ENCODE results near the gene MUSTN1.

The MUSTN1 gene

GRCh38 chr3:52786330-52787215 is 48.2 kb downstream of the MUSTN1 start:
- DNase-seq (ENCODE audit: low read depth, low spot score), result no peak

DNA sequence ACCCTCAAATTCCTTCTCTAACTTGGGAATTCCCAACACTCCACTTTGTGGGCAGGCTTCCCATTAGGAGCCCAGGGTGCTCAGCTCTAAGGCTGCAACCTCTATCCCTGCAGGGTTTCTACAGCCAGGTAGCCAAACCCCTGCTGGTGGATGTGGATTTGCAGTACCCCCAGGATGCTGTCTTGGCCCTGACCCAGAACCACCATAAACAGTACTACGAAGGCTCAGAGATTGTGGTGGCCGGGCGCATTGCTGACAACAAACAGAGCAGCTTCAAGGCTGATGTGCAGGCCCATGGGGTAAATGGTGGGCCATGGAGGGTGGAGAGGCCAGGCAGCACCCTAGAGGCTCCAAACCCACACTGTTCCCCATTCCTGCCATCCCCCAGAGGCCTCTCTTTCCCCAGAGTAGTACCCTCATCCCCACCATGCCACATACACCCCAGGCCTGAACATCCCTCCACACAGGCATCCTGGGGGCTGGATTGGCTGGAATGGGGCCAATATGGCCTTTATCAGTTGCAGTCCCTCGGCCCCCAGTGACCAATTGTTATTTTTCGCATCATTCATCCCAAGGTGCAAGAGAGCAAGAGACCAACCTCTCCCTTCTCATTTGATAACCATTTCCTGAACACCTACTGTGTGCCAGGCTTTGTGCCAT is 49.8 kb downstream of the MUSTN1 start:
- no peak for DNase-seq (ENCODE audit: low read depth, low spot score)

DNA sequence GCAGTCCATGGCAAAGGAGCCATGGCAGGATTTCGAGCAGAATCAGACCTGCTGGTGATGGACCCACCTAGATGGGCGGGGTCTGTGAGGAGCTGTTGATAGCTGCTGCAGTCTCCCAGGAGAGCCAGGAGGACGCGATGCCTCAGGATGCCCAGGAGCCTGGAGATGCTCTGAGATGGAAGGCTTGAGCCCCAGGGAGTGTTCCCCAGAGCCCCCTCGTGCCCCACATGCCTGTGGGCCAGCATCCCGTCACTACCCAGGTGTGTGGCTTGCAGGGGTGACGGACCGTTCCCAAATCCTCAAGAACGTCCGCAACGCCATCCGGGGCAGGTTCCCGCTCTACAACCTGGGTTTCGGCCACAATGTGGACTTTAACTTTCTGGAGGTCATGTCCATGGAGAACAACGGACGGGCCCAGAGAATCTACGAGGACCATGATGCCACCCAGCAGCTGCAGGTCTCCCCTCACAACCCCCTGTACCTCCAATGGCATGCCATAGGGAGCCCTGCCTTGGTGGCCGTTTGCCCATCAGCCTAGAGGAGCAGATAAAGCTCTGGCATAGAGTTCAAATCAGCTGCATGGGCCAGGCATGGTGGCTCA is 50.7 kb downstream of the MUSTN1 start:
- no peak for DNase-seq (ENCODE audit: low read depth, low spot score)

- DNase-seq (ENCODE audit: low read depth, low spot score), result no peak
These were observed 51.6 kb downstream of the MUSTN1 start for GRCh38 chr3:52783211-52783555.

All from activated CD4-positive, CD25-positive, alpha-beta regulatory T cell treated with anti-CD3 and anti-CD28 coated beads, Interleukin-2, amount 50 U/mL, for 16 hours (primary cell).